Gastroesophageal sphincter (tissue), 3 donors: ENCODE data around the gene TMEM127.

Experiments
- EP300 ChIP-seq: sonication (generic); formaldehyde crosslinking; IDR thresholded peaks from one replicate; pipeline ENCODE4 v1.6.1; 2017; ENCODE audit warnings: antibody characterized with exemption, mild to moderate bottlenecking
- POLR2A ChIP-seq, 2 donors: fragments of 450-650 bp; IDR thresholded peaks; one replicate each; pipeline ENCODE4 v1.6.1; 2017; ENCODE audit warnings: antibody characterized with exemption in 2 of 2, mild to moderate bottlenecking in 2 of 2, moderate library complexity in 1 of 2
- POLR2AphosphoS5 ChIP-seq: sonication (generic); formaldehyde crosslinking; IDR thresholded peaks from one replicate; pipeline ENCODE4 v1.6.1; 2017; ENCODE audit warnings: antibody characterized with exemption
- TF ChIP-seq, protein P1 (sequence below), 4 experiments: fragments of 200-600 bp in 2 of 4; fragments of 450-650 bp in 2 of 4; sonication (generic) in 1 of 4; IDR thresholded peaks; one replicate each; pipeline ENCODE4 v1.5.1; 2017 to 2019; ENCODE audit warnings: antibody characterized with exemption in 4 of 4, mild to moderate bottlenecking in 2 of 4, moderate library complexity in 2 of 4

- no peak for TF ChIP-seq POLR2A (IDR thresholded peaks at IDR 0.05)
- TF ChIP-seq, protein P1, sequence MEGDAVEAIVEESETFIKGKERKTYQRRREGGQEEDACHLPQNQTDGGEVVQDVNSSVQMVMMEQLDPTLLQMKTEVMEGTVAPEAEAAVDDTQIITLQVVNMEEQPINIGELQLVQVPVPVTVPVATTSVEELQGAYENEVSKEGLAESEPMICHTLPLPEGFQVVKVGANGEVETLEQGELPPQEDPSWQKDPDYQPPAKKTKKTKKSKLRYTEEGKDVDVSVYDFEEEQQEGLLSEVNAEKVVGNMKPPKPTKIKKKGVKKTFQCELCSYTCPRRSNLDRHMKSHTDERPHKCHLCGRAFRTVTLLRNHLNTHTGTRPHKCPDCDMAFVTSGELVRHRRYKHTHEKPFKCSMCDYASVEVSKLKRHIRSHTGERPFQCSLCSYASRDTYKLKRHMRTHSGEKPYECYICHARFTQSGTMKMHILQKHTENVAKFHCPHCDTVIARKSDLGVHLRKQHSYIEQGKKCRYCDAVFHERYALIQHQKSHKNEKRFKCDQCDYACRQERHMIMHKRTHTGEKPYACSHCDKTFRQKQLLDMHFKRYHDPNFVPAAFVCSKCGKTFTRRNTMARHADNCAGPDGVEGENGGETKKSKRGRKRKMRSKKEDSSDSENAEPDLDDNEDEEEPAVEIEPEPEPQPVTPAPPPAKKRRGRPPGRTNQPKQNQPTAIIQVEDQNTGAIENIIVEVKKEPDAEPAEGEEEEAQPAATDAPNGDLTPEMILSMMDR (IDR thresholded peaks at IDR 0.05), result no peak
- no peak for TF ChIP-seq POLR2AphosphoS5
- TF ChIP-seq EP300, result no peak
Measured at GRCh38 chr2:96252526-96252925, 13.3 kb downstream of the TMEM127 start.
